DOHH2 (cell line): ENCODE results near the gene RBMS3.
"Not testable (repeated sequence)": the region's sequence is repeated elsewhere in the genome, so short reads cannot be mapped to it uniquely, and the experiment has no call there.

ENCODE experiments used
- EZH2phosphoT487 ChIP-seq: fragments of 200-600 bp; sonication (generic); IDR thresholded peaks from 2 replicates; pipeline ENCODE4 v1.6.1; 2017; ENCODE audit warnings: borderline replicate concordance, mild to moderate bottlenecking, antibody characterized with exemption, low read length, moderate library complexity, mixed read lengths
- TF ChIP-seq, protein P1 (sequence below): fragments of 200-600 bp; sonication (generic); IDR thresholded peaks from one replicate; pipeline ENCODE4 v1.5.1; 2014; ENCODE audit warnings: antibody characterized with exemption, mild to moderate bottlenecking, low read depth, low read length; ENCODE audit not compliant: poor library complexity, severe bottlenecking

DNA sequence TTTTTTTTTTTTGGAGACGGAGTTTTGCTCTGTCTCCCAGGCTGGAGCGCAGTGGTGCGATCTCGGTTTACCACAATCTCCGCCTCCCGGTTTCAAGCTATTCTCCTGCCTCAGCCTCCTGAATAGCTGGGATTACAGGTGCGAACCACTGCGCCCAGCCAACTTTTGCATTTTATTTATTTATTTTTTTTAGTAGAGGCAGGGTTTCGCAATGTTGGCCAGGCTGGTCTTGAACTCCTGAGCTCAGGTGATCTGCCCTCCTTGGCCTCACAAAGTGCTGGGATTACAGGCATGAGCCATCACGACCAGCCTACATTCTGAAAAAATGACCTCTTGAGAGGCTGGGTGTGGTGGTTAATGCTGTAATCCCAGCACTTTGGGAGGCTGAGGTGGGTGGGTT, 243.6 kb downstream of the RBMS3 start:
- TF ChIP-seq EZH2phosphoT487: not testable (repeated sequence)
- TF ChIP-seq, protein P1, sequence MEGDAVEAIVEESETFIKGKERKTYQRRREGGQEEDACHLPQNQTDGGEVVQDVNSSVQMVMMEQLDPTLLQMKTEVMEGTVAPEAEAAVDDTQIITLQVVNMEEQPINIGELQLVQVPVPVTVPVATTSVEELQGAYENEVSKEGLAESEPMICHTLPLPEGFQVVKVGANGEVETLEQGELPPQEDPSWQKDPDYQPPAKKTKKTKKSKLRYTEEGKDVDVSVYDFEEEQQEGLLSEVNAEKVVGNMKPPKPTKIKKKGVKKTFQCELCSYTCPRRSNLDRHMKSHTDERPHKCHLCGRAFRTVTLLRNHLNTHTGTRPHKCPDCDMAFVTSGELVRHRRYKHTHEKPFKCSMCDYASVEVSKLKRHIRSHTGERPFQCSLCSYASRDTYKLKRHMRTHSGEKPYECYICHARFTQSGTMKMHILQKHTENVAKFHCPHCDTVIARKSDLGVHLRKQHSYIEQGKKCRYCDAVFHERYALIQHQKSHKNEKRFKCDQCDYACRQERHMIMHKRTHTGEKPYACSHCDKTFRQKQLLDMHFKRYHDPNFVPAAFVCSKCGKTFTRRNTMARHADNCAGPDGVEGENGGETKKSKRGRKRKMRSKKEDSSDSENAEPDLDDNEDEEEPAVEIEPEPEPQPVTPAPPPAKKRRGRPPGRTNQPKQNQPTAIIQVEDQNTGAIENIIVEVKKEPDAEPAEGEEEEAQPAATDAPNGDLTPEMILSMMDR: not testable (repeated sequence)
